ENCODE measurements around the gene HSD3B7. TPM values are rescaled to one million over a fixed set of nuclear protein-coding genes. Genes with fewer than 3 reads are reported as not detected.

The HSD3B7 gene
- total RNA-seq, 2 experiments from 2014 or later: 6.3 to 7.8 TPM

- Mint-ChIP-seq H3K4me1 (ENCODE audit: low read depth) (peaks cover 3% of the 10 kb centered on the region), H3K9me3 (ENCODE audit: insufficient read depth) (no peaks in the 10 kb centered on the region), H3K36me3 (ENCODE audit: low read depth) (peaks cover 61% of the 10 kb centered on the region), H3K27me3 (ENCODE audit: low read depth) (no peaks in the 10 kb centered on the region), H3K27ac (no peak overlapping the region), H3K4me3 (no peak overlapping the region)
- ChIA-PET CTCF (interaction anchor here (1.2 kb wide), 1 partner anchor 19 kb away, joined by 4 read pairs; no protein-coding TSS in a partner anchor), POLR2A (no interaction called here)
- DNase-seq: no peak
- ATAC-seq: no peak
Measured at GRCh38 chr16:30972872-30973271, 12.1 kb upstream of the HSD3B7 start.

DNA sequence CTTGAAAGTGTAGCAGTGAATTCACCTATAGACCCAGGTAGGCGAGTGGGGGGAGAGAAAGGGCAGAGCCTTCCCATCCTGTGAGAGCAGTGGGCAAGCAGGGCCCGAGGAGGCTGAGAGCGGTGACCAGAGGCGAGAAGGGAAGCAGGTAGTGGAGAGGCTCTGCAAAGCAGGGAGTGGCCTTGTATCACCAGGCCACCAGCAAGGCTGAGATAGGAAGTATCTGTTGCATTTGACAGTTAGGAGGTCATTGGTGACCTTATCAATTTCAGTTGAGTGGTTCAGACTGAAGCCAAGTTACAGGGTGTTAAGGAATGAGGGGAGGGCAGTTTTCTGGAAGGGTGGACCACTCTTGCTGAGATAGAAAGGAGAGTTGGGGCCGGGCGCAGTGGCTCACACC is 10.7 kb upstream of the HSD3B7 start:
- Mint-ChIP-seq H3K9me3 (ENCODE audit: insufficient read depth) (no peaks in the 10 kb centered on the region), H3K27ac (no peak overlapping the region), H3K4me3 (no peak overlapping the region), H3K27me3 (ENCODE audit: low read depth) (no peaks in the 10 kb centered on the region), H3K4me1 (ENCODE audit: low read depth) (peaks cover 5% of the 10 kb centered on the region), H3K36me3 (ENCODE audit: low read depth) (peaks cover 61% of the 10 kb centered on the region)
- POLR2A ChIA-PET: no interaction called here
- ATAC-seq (no peak), DNase-seq (no peak)
- CTCF ChIA-PET: no interaction called here

- no peak for DNase-seq
- peaks cover 57% of the 10 kb centered on the region for H3K36me3 Mint-ChIP-seq (ENCODE audit: low read depth)
- no peak overlapping the region for H3K4me3 Mint-ChIP-seq
- peaks cover 5% of the 10 kb centered on the region for H3K4me1 Mint-ChIP-seq (ENCODE audit: low read depth)
- H3K27ac Mint-ChIP-seq: peak overlapping the region; percentile 23
- H3K9me3 Mint-ChIP-seq (ENCODE audit: insufficient read depth): no peaks in the 10 kb centered on the region
- no peak for ATAC-seq
- ChIA-PET POLR2A (no interaction called here), CTCF (interaction anchor here (0.9 kb wide), 1 partner anchor 9 kb away, joined by 3 read pairs; no protein-coding TSS in a partner anchor)
- no peaks in the 10 kb centered on the region for H3K27me3 Mint-ChIP-seq (ENCODE audit: low read depth)
Measured at GRCh38 chr16:30976486-30976885, 8.5 kb upstream of the HSD3B7 start.

GRCh38 chr16:30977502-30977901 is 7.5 kb upstream of the HSD3B7 start:
- no peaks in the 10 kb centered on the region for H3K9me3 Mint-ChIP-seq (ENCODE audit: insufficient read depth)
- H3K27ac Mint-ChIP-seq: peak overlapping the region; percentile 44
- POLR2A ChIA-PET: interaction anchor here (1.1 kb wide), 1 partner anchor 11 kb away, joined by 3 read pairs; no protein-coding TSS in a partner anchor
- ATAC-seq (peak; percentile 27), DNase-seq (peak; percentile 45)
- no peak overlapping the region for H3K4me3 Mint-ChIP-seq
- peaks cover 50% of the 10 kb centered on the region for H3K36me3 Mint-ChIP-seq (ENCODE audit: low read depth)
- peaks cover 5% of the 10 kb centered on the region for H3K4me1 Mint-ChIP-seq (ENCODE audit: low read depth)
- no peaks in the 10 kb centered on the region for H3K27me3 Mint-ChIP-seq (ENCODE audit: low read depth)
- CTCF ChIA-PET: interaction anchor here (1.2 kb wide), 1 partner anchor 24 kb away, joined by 3 read pairs; no protein-coding TSS in a partner anchor

DNA sequence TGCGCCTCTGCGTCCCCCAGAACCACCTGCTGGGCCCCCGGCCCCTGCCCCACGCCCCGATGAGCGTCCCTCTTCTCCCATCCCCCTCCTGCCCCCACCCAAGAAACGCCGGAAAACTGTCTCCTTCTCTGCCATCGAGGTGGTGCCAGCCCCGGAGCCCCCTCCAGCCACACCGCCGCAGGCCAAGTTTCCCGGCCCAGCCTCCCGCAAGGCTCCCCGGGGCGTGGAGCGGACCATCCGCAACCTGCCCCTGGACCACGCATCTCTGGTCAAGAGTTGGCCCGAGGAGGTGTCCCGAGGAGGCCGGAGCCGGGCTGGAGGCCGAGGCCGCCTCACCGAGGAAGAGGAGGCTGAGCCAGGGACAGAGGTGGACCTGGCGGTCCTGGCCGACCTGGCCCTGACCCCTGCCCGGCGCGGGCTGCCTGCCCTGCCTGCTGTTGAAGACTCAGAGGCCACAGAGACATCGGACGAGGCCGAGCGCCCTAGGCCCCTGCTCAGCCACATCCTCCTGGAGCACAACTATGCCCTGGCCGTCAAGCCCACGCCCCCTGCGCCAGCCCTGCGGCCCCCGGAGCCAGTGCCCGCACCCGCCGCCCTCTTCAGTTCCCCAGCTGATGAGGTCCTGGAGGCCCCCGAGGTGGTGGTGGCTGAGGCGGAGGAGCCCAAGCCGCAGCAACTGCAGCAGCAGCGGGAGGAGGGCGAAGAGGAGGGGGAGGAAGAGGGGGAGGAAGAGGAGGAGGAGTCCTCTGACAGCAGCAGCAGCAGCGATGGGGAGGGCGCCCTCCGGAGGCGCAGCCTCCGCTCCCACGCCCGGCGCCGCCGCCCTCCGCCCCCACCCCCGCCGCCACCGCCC is 5.6 kb upstream of the HSD3B7 start:
- Mint-ChIP-seq H3K9me3 (ENCODE audit: insufficient read depth) (no peaks in the 10 kb centered on the region), H3K4me3 (no peak overlapping the region), H3K27me3 (ENCODE audit: low read depth) (no peaks in the 10 kb centered on the region), H3K36me3 (ENCODE audit: low read depth) (peaks cover 40% of the 10 kb centered on the region), H3K4me1 (ENCODE audit: low read depth) (peaks cover 5% of the 10 kb centered on the region), H3K27ac (no peak overlapping the region)
- DNase-seq (no peak), ATAC-seq (no peak)
- ChIA-PET POLR2A (no interaction called here), CTCF (no interaction called here)

DNA sequence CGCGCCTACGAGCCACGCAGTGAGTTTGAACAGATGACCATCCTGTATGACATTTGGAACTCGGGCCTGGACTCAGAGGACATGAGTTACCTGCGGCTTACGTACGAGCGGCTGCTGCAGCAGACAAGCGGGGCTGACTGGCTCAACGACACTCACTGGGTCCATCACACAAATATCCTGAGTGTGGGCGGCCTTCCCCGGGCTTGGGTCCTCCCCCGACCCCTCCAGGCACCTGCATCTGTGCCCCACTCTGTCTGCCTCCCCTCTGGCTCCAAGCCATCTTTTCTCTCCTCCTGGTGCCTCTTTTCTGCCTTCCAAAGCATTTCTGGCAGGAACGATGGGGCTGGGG is 5.0 kb upstream of the HSD3B7 start:
- no peaks in the 10 kb centered on the region for H3K27me3 Mint-ChIP-seq (ENCODE audit: low read depth)
- H3K4me1 Mint-ChIP-seq (ENCODE audit: low read depth): peaks cover 10% of the 10 kb centered on the region
- ChIA-PET CTCF (no interaction called here), POLR2A (no interaction called here)
- no peak overlapping the region for H3K4me3 Mint-ChIP-seq
- DNase-seq (no peak), ATAC-seq (no peak)
- H3K27ac Mint-ChIP-seq: no peak overlapping the region
- H3K9me3 Mint-ChIP-seq (ENCODE audit: insufficient read depth): no peaks in the 10 kb centered on the region
- peaks cover 39% of the 10 kb centered on the region for H3K36me3 Mint-ChIP-seq (ENCODE audit: low read depth)

GRCh38 chr16:30980434-30980833 is 4.6 kb upstream of the HSD3B7 start:
- ATAC-seq (no peak), DNase-seq (no peak)
- H3K27ac Mint-ChIP-seq: no peak overlapping the region
- H3K27me3 Mint-ChIP-seq (ENCODE audit: low read depth): no peaks in the 10 kb centered on the region
- H3K9me3 Mint-ChIP-seq (ENCODE audit: insufficient read depth): no peaks in the 10 kb centered on the region
- peaks cover 13% of the 10 kb centered on the region for H3K4me1 Mint-ChIP-seq (ENCODE audit: low read depth)
- no peak overlapping the region for H3K4me3 Mint-ChIP-seq
- ChIA-PET POLR2A (no interaction called here), CTCF (no interaction called here)
- H3K36me3 Mint-ChIP-seq (ENCODE audit: low read depth): peaks cover 39% of the 10 kb centered on the region

GRCh38 chr16:30980959-30981358 is 4.0 kb upstream of the HSD3B7 start:
- Mint-ChIP-seq H3K4me3 (no peak overlapping the region), H3K9me3 (ENCODE audit: insufficient read depth) (no peaks in the 10 kb centered on the region), H3K4me1 (ENCODE audit: low read depth) (peaks cover 15% of the 10 kb centered on the region), H3K27me3 (ENCODE audit: low read depth) (no peaks in the 10 kb centered on the region), H3K27ac (no peak overlapping the region), H3K36me3 (ENCODE audit: low read depth) (peaks cover 34% of the 10 kb centered on the region)
- CTCF ChIA-PET: no interaction called here
- DNase-seq: no peak
- POLR2A ChIA-PET: no interaction called here
- no peak for ATAC-seq

DNA sequence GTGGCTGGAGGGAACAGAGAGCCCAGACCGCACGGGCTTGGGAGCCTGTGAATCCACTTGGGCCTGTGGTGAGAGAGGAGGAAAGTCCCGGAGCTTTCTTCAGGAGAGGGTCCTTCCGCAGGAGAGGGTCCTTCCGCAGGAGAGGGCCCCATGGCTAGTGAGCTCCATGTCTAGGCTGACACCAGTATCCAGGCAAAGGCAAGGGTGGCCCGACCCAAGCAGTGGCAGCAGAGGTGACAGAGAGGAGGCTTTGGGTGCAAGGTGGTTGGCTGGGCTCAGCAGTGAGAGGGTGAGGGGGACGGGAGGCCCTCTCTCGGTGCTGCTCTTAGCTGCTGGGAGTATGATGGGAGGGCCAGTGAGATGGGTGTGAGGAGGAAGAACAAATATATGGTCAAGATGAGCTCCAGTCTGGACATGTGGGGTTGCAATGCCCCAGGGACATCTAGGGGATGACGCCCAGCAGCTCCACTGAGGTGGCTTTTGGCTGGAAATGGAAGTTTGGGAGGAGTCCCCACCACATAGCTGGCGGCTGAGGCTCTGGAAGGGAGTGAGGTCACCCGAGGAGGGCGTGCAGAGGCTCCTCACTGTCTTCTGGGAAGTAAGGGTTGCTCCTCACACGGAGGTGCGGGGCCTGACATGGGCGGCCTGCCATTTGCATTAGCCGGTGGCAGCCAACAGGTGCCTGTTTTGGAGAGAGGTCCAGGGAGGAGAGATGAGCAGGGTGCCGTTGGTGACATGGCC is 2.3 kb upstream of the HSD3B7 start:
- H3K4me1 Mint-ChIP-seq (ENCODE audit: low read depth): peaks cover 16% of the 10 kb centered on the region
- ATAC-seq (no peak), DNase-seq (no peak)
- peaks cover 28% of the 10 kb centered on the region for H3K36me3 Mint-ChIP-seq (ENCODE audit: low read depth)
- no peak overlapping the region for H3K4me3 Mint-ChIP-seq
- H3K27ac Mint-ChIP-seq: peak overlapping the region; percentile 26
- no peaks in the 10 kb centered on the region for H3K27me3 Mint-ChIP-seq (ENCODE audit: low read depth)
- ChIA-PET CTCF (interaction anchor here (1.1 to 4.2 kb wide), 5 partner anchors 11 to 160 kb away, joined by 3 to 29 read pairs (median 4); no protein-coding TSS in a partner anchor), POLR2A (interaction anchor here (2.2 kb wide), 1 partner anchor 15 kb away, joined by 5 read pairs; no protein-coding TSS in a partner anchor)
- no peaks in the 10 kb centered on the region for H3K9me3 Mint-ChIP-seq (ENCODE audit: insufficient read depth)

DNA sequence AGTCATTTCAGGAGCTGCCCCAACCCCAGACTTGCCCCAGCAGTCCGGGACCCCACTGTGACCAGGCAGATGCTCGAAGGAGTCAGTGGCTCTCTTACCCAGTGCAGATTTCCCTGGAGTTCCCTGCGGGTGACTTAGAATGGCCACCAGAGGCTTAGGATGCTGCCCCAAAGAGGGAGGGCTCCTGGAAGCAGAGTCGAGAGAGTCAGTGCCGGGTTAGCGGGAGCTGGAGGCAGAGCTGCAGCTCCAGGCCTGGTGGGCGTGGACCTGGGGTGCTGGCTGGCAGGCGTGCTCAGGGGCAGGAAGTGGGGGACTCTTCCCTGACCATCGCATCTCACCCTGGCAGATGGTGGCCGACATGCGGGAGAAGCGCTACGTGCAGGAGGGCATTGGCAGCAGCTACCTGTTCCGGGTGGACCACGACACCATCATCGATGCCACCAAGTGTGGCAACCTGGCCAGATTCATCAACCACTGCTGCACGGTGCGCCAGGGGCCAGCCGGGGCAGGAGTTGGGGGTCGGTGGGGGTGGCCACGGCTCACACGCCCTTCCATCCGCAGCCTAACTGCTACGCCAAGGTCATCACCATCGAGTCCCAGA is 1.6 kb upstream of the HSD3B7 start:
- H3K4me1 Mint-ChIP-seq (ENCODE audit: low read depth): peaks cover 16% of the 10 kb centered on the region
- H3K27ac Mint-ChIP-seq: no peak overlapping the region
- H3K36me3 Mint-ChIP-seq (ENCODE audit: low read depth): peaks cover 28% of the 10 kb centered on the region
- no peaks in the 10 kb centered on the region for H3K9me3 Mint-ChIP-seq (ENCODE audit: insufficient read depth)
- DNase-seq: no peak
- no peaks in the 10 kb centered on the region for H3K27me3 Mint-ChIP-seq (ENCODE audit: low read depth)
- POLR2A ChIA-PET: interaction anchor here (2.2 kb wide), 1 partner anchor 14 kb away, joined by 5 read pairs; no protein-coding TSS in a partner anchor
- ATAC-seq: no peak
- CTCF ChIA-PET: interaction anchor here (0.7 to 4.2 kb wide), 11 partner anchors 10 to 885 kb away, joined by 3 to 29 read pairs (median 6); partner anchors contain the start of gene VKORC1
- no peak overlapping the region for H3K4me3 Mint-ChIP-seq

- Mint-ChIP-seq H3K4me1 (ENCODE audit: low read depth) (peaks cover 15% of the 10 kb centered on the region), H3K36me3 (ENCODE audit: low read depth) (peaks cover 22% of the 10 kb centered on the region), H3K4me3 (no peak overlapping the region), H3K27me3 (ENCODE audit: low read depth) (no peaks in the 10 kb centered on the region), H3K9me3 (ENCODE audit: insufficient read depth) (no peaks in the 10 kb centered on the region), H3K27ac (no peak overlapping the region)
- DNase-seq (no peak), ATAC-seq (no peak)
- POLR2A ChIA-PET: interaction anchor here (2.2 to 3.3 kb wide), 2 partner anchors 13 to 90 kb away, joined by 5 to 15 read pairs; partner anchors contain the start of genes ZNF646 and ZNF668
- CTCF ChIA-PET: interaction anchor here (0.6 to 4.2 kb wide), 30 partner anchors 10 to 885 kb away, joined by 3 to 29 read pairs (median 4); partner anchors contain the start of genes PYDC1, VKORC1, ZNF646 and ZNF668
Measured at GRCh38 chr16:30983898-30984610, 953 bp upstream of the HSD3B7 start.
